GM19238 (cell line): ENCODE data around the gene PPIC.
A peak's percentile ranks its signal among the peaks of the same experiment; 100 is the strongest.

Experiments
- DNase-seq: peaks from one replicate; pipeline ENCODE4 v3.0.0; 2011; ENCODE audit warnings: low spot score; ENCODE audit not compliant: insufficient read length

PPIC gene

DNA sequence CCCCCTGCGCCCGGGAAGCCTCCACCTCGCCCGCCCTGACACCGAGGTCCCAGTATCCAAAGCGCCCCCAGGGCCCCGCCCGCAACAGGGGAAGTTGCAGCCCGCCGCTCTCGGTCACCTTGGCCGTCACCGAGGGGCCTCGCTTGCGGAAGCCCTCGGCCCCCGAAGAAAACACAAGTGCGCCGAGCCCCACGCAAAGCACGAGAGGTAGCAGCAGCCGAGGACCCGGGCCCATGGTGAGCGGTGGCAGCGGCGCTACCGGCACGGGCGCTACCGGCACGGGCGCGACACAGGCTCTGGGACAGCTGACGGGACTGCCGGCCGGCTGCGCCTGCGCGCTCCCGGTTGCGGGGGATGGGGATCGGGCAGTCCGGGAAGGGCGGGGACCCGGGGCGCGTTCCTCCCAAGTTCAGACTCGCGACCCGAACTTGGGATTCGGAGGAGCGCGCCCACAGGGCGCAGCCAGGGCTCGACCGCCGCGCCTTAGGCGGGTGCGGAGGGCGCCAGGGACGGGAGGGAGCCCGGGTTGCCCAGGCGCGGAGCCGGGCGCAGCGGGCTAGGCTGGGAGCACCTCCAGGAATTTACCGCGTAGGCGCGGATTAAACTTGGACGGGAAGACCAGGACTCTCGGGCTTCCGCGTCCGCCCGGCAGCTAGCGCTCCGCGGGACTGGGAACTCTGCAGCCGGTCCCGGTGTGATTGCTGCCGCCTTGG lies at the start of gene PPIC:
PPIC (minus strand) TSS at position 335 of the 713 bp plus-strand sequence; CDS start at position 235, 100 bp downstream.
- DNase-seq, result peak; percentile 39

DNA sequence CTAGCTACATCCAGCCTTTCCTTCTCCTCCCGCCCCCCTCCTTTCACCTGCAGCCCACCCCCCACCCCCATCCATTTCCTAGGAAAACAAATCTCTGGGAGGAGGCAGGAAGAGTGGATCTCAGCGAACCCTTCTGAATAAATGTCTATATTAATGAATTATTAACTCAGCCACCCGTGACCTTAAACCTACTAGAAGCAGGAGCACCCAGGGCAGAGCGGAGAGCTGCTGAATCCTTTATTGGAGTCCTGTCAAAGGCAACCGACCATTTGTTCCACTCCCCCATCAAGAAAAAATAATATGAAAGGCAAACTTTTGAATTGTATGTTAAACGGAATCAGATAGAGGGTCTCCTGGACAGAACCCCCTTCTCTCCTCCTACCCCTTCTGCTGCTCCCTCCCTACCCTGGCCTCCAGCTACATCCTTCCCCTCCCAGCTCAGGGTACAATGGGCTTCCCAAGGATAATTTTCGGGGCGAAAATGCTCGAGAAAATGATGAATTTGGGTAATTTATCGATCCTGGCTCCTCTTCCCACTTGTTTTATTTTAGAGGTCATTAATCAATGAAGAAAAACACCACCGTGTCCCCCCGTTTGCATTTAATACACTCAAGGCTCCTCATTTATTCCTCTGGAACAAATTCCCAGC lies 49.2 kb upstream of the PPIC start:
- no peak for DNase-seq

DNA sequence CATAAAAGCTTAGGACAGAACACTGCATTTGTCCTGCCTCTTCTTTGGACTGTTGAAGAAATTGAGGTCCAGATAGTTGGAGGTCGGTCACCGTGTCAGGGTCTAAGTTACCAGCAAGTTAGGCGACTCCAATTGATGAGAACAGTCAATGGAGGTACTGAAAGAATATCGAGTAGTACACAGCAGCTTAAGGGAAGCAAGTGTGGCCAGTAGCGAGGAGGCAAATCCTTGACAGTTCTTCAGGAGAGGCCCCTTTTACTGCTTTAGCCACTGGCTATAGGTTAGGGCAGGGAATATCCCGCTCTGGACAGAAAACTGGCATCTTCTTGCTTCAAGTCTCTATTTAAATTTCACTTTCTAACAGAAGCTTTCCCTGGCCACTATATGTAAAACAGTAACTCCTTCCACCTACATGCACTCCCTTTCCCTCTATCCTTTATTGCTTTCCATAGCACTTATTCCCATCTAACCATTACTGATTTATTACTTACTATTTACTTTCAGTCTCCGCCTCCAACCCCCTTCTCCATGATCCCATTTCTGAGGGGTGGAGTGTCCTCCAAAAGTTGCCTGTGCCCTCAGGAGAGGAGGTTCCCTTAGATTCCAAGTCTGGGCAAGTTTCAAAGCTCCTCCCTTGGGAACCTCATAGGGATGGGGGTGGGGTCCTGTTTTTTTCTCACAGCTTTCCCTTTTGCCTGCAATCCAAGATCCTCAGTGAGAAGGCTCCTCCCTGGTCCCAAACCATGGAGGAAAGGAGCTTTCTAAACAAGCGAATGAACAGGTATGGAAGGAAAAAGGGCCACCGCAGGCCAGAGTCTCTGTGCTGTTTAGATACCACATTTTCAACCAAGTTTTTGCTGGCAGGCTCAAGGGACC lies 48.4 kb upstream of the PPIC start:
- no peak for DNase-seq

- no peak for DNase-seq
Measured at GRCh38 chr5:123083298-123083697, 46.8 kb upstream of the PPIC start.

GRCh38 chr5:123080215-123080614 lies 43.7 kb upstream of the PPIC start:
- DNase-seq, result no peak

GRCh38 chr5:123075521-123076163 lies 39.1 kb upstream of the PPIC start:
- DNase-seq, result no peak

- DNase-seq, result no peak
Measured at GRCh38 chr5:123068368-123068938, 31.9 kb upstream of the PPIC start.

- no peak for DNase-seq
Measured at GRCh38 chr5:123066016-123066415, 29.5 kb upstream of the PPIC start.

- no peak for DNase-seq
Measured at GRCh38 chr5:123059455-123059854, 22.9 kb upstream of the PPIC start.

DNA sequence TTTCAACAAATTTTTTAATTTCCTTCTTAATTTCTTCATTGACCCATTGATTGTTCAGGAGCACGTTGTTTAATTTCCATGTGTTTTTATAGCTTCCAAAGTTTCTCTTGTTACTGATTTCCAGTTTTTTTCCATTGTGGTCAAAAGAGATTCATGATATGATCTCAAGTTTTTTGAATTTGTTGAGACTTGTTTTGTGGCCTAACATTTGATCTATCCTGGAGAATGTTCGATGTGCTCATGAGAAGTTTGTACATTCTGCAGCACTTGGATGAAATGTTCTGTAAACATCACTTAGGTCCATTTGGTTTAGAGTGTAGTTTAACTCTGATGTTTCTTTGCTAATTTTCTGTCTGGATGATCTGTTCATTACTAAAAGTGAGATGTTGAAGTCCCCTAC lies 14.7 kb upstream of the PPIC start:
- DNase-seq, result no peak

- no peak for DNase-seq
Measured at GRCh38 chr5:123047706-123048105, 11.2 kb upstream of the PPIC start.

- DNase-seq, result no peak
Measured at GRCh38 chr5:123046222-123046621, 9.7 kb upstream of the PPIC start.

DNA sequence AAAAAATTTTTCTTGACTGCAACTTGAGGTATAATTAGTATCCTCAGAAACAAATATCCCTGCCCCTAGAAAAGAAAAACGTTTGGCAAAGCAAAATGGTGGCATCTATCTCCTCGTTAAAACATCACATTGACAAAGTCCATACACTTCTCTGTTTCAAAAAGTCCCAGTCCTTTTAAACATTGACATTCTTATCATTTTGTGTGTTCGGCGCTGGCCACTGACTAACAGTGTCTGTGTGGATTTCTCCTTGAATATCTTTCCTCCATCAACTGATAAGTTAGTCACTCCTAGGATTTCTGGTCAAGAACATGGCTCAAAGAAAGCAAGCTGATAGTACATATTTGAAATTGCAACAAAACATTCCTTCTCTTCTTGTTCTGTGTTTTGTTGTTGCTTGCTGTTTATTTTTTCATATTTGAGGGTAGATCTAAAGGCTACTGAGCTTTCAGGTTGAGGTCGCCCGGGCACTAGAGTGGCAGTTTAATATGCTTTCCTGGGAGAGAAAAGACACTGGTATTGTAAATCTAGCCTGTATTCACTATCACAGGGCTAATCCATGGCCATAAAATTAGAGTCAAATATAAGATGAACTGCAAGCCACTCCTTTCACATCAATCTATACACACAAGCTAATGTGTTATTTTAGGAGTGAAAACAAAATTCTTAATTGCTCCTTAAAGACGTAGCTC lies 8.5 kb upstream of the PPIC start:
- no peak for DNase-seq

GRCh38 chr5:123039673-123040072 lies 3.1 kb upstream of the PPIC start:
- no peak for DNase-seq

DNA sequence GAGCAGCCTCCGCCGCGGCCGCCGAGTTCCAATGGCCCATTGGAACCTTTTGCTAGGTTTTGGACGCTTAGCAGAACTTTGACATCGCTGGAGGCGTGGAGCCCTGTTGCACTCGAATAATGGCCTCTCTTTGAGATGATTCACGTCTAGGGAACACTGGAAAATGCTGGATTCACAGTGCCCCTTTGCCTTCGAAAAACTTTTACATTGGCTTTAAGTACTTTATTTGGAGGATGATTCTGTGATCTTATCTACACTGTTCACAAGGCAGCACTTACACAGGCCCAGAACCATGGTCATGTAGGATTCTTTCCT lies 536 bp upstream of the PPIC start:
- DNase-seq, result no peak

GRCh38 chr5:123035918-123036390 lies 571 bp downstream of the PPIC start:
- peak; percentile 8 for DNase-seq

DNA sequence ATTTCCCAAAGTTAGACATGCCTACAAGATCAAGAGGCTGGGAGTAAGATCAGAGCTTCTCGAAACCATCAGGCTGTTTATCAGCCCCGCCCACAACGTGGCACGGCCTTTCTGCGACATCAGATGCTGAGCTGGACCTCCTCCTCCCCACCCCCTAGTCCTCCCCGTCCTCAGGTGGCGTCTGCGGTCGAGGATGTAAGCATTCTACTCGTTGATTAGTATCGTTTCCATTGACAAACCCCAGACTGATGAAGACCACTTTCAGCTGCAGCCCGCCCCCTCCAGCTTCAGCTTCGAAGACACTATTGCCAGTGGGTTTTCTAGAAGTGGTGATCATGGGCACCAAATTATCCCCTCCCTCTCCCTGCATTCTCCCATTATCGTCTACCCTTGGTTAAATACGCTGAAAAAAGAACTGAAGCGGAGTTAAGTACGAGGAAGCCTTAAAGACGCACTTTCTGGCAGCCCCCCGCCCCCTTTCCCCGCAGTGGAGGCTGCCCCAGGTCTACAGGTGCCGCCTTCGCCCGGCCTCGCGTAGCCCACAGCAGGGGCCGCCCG lies 1.1 kb downstream of the PPIC start:
- DNase-seq, result peak; percentile 39

DNA sequence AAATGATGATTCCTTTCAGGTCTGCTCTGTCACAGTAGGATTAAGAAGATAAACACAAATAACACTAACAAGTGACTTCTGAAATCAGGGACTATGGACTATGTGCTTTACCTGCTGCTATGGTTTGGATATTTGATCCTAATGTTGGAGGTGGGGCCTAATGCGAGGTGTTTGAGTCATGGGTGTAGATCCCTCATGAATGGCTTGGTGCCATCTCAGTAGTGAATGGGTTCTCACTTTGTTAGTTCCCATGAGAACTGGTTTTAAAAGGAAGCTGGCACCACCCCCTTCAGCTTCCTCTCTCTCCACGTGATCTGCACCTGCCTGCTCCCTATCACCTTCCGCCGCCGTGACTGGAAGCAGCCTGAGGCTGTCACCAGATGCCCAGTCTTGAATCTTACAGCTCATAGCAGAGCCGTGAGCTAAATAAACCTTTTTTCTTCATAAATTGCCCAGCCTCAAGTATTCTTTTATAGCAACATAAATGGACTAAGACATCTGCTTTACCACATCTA lies 3.3 kb downstream of the PPIC start:
- no peak for DNase-seq

GRCh38 chr5:123028222-123028621 lies 8.3 kb downstream of the PPIC start:
- no peak for DNase-seq

- no peak for DNase-seq
Measured at GRCh38 chr5:123014689-123015088, 21.8 kb downstream of the PPIC start.
